ENCODE data around the gene CACHD1.
"Not testable (repeated sequence)": the region's sequence is repeated elsewhere in the genome, so short reads cannot be mapped to it uniquely, and the experiment has no call there.

The CACHD1 gene

GRCh38 chr1:64712049-64712448, 242.1 kb downstream of the CACHD1 start:
- DNase-seq, result no peak

DNA sequence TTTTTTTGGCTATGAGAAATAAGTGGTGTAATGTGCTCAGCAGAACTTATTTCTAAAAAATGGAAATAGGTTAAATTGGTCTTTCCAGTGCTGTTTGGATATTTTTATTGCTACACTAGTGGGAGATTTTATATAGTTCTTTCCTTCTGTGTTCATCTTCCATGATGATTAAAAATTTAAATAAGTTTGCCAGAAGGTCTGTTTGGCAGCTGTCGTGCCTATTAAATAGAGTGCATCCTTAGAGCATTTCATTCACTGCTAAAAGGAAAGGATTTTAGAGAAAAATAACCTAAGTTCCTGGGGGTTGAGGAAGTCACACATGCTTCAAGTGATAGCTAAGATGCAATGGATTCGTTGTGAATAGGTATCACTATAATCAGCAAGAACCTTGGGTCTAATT, 245.3 kb downstream of the CACHD1 start:
- DNase-seq, result no peak

DNA sequence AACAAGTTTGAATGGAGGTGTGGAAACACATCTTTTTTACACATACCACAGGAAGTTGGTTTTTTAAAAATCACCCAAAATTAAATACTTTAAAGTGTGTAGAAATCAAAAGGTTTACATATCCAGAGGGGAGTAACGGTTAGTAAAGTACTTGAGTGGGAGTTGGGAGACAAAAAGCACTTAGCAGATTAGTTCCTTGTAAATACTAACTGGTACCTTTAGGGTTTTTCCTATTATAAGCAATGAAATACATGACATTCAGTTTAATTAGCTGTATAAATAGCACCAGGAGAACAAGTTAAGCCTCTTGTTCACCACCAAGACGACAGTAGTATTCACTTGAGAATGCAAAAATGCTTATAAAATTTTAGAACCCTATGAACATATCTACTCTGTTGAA, 251.2 kb downstream of the CACHD1 start:
- no peak for DNase-seq

- no peak for DNase-seq
Observed at GRCh38 chr1:64721576-64722145, 251.7 kb downstream of the CACHD1 start.

GRCh38 chr1:64727861-64728260, 257.9 kb downstream of the CACHD1 start:
- DNase-seq, result no peak

GRCh38 chr1:64733581-64734286, 263.8 kb downstream of the CACHD1 start:
- DNase-seq, result no peak

DNA sequence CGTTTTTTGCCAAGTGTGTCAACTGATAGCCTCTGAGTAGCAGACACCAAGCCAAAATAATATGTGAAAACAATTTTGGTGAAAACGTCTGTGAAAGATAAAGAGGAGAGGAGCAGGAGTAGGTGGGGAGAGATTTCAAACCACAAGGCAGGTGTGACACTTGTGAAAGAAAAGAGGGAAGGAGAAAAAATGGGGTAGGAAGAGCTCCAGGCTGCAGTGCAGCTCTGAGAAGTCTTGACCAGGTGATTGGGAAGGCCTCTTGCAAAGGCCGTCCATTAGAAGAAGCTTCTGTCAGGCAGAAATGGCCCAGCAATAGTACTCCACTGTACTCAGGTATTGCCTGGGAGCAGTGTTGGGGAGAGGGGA, 264.3 kb downstream of the CACHD1 start:
- DNase-seq, result no peak

DNA sequence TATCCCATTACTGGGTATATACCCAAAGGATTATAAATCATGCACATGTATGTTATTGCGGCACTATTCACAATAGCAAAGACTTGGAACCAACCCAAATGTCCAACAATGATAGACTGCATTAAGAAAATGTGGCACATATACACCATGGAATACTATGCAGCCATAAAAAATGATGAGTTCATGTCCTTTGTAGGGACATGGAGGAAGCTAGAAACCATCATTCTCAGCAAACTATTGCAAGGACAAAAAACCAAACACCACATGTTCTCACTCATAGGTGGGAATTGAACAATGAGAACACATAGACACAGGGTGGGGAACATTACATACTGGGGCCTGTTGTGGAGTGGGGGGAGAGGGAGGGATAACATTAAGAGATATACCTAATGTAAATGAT, 270.8 kb downstream of the CACHD1 start:
- not testable (repeated sequence) for DNase-seq

Measured in NCI-H1694 (cell line).